Activated CD8-positive, alpha-beta memory T cell treated with anti-CD3 and anti-CD28 coated beads for 4 hours (primary cell): ENCODE measurements around the gene ANKS1B.
"Not testable (repeated sequence)": the region's sequence is repeated elsewhere in the genome, so short reads cannot be mapped to it uniquely, and the experiment has no call there.

Experiments
- DNase-seq, 2 donors: peaks; one replicate each; pipeline ENCODE4 v3.0.0-alpha.2; 2020; ENCODE audit warnings: low read depth in 2 of 2

Gene ANKS1B

GRCh38 chr12:99984271-99985128, at the start of gene ANKS1B:
Gene ANKS1B (minus strand): TSS chr12:99984936. CDS start chr12:99984237, 699 bp downstream.
- no peak for DNase-seq

DNA sequence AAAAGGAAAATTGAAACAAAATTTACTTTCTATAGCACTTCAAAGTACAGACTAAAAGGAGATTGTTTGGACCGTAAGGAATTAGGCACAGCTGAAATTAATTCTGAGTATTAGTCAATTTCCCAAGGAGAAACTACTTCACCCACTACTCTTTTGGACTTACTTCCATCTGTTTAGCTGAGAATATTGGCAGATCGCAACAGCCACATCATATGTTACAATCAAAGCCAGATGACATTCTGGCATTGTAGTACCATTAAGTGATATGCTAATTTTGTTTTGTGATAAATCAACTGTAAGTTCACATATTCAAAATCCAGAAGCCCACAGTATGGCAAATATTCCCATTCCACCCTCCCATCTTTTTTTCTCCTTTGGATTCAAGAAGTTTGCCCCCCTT, 47.1 kb upstream of the ANKS1B start:
- no peak for DNase-seq

GRCh38 chr12:100027671-100028070, 42.9 kb upstream of the ANKS1B start:
- no peak for DNase-seq

- no peak for DNase-seq
Measured at GRCh38 chr12:100026241-100026640, 41.5 kb upstream of the ANKS1B start.

GRCh38 chr12:100024974-100025555, 40.3 kb upstream of the ANKS1B start:
- DNase-seq: no peak

DNA sequence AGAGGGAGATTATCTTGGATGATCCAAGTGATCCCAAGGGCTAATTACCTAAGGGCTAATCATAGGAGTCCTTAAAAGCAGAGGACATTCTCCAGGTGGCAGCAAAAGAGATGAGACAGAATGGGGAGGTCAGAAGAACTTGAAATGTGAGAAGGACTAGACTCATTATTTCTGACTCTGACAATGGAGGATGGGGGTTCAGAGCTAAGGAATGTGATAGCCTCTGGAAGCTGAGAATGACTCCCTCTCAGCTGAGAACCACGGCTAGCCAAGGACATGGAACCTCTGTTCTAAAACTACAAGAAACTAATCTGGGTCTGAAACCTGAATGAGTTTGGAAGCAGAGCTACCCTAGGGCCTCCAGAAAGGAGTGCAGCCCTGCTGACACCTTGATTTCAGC, 35.6 kb upstream of the ANKS1B start:
- DNase-seq: no peak

GRCh38 chr12:100017056-100017455, 32.3 kb upstream of the ANKS1B start:
- no peak for DNase-seq

GRCh38 chr12:100016304-100016703, 31.6 kb upstream of the ANKS1B start:
- DNase-seq: not testable (repeated sequence)

GRCh38 chr12:100005846-100006245, 21.1 kb upstream of the ANKS1B start:
- DNase-seq: not testable (repeated sequence)

DNA sequence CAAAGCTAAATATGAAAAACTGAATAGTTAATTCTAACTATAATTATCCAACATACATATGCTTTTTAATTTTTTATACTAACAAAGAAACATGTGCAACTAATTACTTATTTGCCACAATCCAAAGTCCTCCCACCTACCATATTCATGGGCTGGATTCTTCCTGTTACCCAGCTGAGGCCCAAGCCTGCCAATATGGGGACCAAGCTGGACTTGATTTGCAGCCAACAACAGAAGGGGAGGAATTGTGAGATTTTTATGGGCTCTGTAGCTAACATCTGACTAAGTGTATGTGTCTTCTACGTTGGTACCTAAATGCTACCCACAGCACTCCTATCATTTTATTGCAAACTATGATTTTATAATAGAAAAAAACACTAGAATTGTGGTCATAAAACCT, 13.1 kb upstream of the ANKS1B start:
- no peak for DNase-seq

GRCh38 chr12:99996095-99996494, 11.4 kb upstream of the ANKS1B start:
- no peak for DNase-seq

DNA sequence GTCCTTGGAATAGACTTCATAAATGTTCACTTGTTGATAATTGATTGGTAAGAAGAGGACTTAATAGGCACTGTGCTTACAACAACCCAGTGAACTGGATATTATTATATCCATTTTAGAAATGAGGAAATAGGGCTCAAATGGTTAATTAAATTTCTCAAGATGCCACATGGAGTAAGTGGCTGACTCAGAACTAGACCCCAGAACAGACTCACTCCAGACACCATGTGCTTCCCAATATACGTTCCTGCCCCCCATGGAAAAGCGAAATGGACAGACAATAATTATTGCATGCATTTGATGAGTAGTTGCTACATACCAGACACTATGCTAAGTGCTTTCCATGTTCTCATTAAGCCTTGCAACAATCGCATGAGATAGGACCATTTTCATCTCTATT, 895 bp upstream of the ANKS1B start:
- no peak for DNase-seq

- DNase-seq: no peak
Measured at GRCh38 chr12:99985129-99985570, 414 bp upstream of the ANKS1B start.

- DNase-seq: no peak
Measured at GRCh38 chr12:99983456-99984258, 1.1 kb downstream of the ANKS1B start.

- DNase-seq: no peak
Measured at GRCh38 chr12:99981639-99982190, 3.0 kb downstream of the ANKS1B start.

DNA sequence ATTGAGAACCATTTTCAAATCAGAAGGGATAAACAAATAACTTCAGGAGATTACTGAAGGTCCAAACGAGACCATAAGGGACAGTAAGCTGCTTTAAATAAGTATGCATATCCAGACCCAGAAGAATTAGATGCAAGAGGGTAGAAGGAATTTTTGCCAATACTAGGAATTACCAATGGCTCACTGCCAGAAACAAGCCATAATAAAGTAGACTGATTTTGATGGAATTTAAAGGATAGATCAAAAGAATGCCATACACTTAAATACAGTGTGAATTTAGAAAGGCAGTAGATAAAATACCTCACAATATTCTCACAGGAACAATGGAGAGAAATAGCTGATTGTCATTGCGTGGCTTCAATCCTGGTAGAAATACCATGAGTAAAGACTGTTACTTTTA, 5.3 kb downstream of the ANKS1B start:
- no peak for DNase-seq

DNA sequence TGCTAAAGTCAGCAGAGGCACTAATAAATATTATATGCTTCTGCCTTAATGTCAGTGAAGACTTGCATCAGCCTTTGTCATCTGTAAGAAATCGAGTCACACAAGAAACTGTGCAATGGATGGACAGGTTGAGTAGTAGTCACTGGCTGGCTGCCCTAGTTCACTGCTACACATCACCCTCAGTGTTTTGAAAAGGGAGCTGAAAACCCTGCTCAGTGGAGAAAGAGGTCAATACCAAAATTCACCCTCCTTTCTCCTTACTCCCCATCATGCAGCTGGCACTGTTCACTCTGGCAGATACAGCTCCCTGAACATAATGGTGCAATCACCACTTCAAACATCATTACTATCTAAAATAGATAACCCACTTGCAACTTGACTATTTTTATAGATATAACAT, 6.6 kb downstream of the ANKS1B start:
- no peak for DNase-seq

DNA sequence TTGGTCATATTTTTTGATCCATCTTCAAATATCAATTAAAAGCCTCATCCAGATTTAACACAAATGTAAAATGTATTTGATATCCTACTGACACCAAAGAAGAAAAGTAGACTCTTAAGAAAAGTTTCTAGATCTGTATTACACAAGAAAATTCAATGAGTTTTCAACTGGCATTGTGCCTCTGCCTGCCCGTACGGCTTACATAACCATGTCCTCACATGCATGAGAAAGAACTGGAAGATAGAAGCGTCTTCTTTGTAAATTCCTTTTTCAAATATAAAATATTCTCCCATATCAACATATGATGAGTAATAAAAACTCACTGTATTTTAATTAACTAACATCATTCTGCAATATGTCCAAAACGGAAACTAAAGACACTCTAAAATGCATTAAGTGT, 7.2 kb downstream of the ANKS1B start:
- DNase-seq: no peak

DNA sequence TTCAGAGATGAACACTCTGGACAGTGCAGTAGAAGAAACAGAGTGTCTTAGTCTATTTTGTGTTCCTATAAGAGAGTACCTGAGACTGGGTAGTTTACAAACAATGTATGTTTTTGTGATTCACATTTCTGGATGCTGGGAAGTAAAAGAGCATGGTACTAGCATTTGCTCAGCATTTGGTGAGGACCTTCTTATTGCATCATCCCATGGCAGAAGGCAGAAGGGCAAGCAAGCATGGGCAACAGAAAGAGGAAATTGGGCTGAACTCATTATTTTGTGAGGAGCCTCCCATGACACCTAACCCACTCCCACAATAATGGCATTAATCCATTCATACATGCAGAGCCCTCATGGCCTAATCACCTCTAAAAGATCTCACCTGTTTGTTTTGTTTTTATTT, 8.0 kb downstream of the ANKS1B start:
- no peak for DNase-seq

GRCh38 chr12:99975321-99975720, 9.4 kb downstream of the ANKS1B start:
- DNase-seq: no peak

DNA sequence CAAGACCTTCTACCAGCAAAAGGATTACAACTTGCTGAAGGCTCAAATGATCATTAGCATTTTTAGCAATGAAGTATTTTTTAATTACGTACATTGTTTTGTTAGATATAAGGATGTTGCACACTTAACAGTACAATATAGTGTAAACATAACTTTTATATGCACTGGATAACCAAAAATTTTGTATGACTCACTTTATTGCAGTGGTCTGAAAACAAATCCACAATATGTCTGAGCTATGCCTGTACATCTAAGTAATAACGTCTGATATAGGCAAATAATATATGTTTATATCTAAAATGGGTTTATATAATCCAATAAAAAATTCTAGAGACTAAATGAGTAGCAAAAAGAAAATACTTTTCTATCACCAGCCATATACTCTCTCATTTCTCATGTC, 10.6 kb downstream of the ANKS1B start:
- no peak for DNase-seq

- DNase-seq: no peak
Measured at GRCh38 chr12:99966429-99966828, 18.3 kb downstream of the ANKS1B start.
